Ecto neural progenitor cell (in vitro differentiated cells): ENCODE results near the gene TBC1D10A.

Source experiments
- DNase-seq: peaks from one replicate; pipeline ENCODE4 v3.0.0-alpha.2; 2018; ENCODE audit warnings: low spot score

The TBC1D10A gene

GRCh38 chr22:30285846-30286200 is 40.9 kb downstream of the TBC1D10A start:
- DNase-seq, result no peak

GRCh38 chr22:30285176-30285845 is 41.4 kb downstream of the TBC1D10A start:
- no peak for DNase-seq

GRCh38 chr22:30284666-30285065 is 42.1 kb downstream of the TBC1D10A start:
- DNase-seq, result no peak

- DNase-seq, result no peak
Observed at GRCh38 chr22:30284172-30284571, 42.6 kb downstream of the TBC1D10A start.

GRCh38 chr22:30283342-30283741 is 43.4 kb downstream of the TBC1D10A start:
- DNase-seq, result no peak

- no peak for DNase-seq
Observed at GRCh38 chr22:30282616-30283046, 44.1 kb downstream of the TBC1D10A start.

GRCh38 chr22:30280505-30280904 is 46.2 kb downstream of the TBC1D10A start:
- DNase-seq, result no peak

- no peak for DNase-seq
Observed at GRCh38 chr22:30279932-30280331, 46.8 kb downstream of the TBC1D10A start.

GRCh38 chr22:30279046-30279788 is 47.5 kb downstream of the TBC1D10A start:
- no peak for DNase-seq

- no peak for DNase-seq
Observed at GRCh38 chr22:30277547-30278344, 49.0 kb downstream of the TBC1D10A start.

GRCh38 chr22:30276039-30276438 is 50.7 kb downstream of the TBC1D10A start:
- no peak for DNase-seq

GRCh38 chr22:30275625-30276024 is 51.1 kb downstream of the TBC1D10A start:
- no peak for DNase-seq

- no peak for DNase-seq
Observed at GRCh38 chr22:30274437-30274812, 52.3 kb downstream of the TBC1D10A start.

- DNase-seq, result no peak
Observed at GRCh38 chr22:30273711-30274436, 52.9 kb downstream of the TBC1D10A start.

- DNase-seq, result no peak
Observed at GRCh38 chr22:30272781-30273601, 53.8 kb downstream of the TBC1D10A start.

GRCh38 chr22:30270832-30271231 is 55.9 kb downstream of the TBC1D10A start:
- DNase-seq, result no peak

GRCh38 chr22:30268331-30268730 is 58.4 kb downstream of the TBC1D10A start:
- DNase-seq, result no peak

- DNase-seq, result no peak
Observed at GRCh38 chr22:30267382-30268302, 59.1 kb downstream of the TBC1D10A start.

- no peak for DNase-seq
Observed at GRCh38 chr22:30266445-30267381, 60.0 kb downstream of the TBC1D10A start, which contains the start of gene OSM. TSS of gene OSM (minus strand) at chr22:30266851. CDS start at chr22:30266799, 52 bp downstream.
